Stimulated activated naive B cell treated with anti-CD40 and anti-IgM and Interleukin-4, amounts not matched to agents 10 μg/mL and 1 μg/mL and 100 μg/mL, for 72 hours (primary cell): ENCODE data around the gene PGAP2.
"Not testable (repeated sequence)": the region's sequence is repeated elsewhere in the genome, so short reads cannot be mapped to it uniquely, and the experiment has no call there.

Experiments
- ATAC-seq, 2 donors: fragments of 150-1000 bp; cut with Tn5 transposase; replicated peaks; 2 replicates each; pipeline ENCODE4 v1.10.0; 2021; ENCODE audit warnings: moderate library complexity in 1 of 2
- DNase-seq: peaks from one replicate; pipeline ENCODE4 v3.0.0; 2021
- H3K27ac Mint-ChIP-seq: one replicate; pipeline ENCODE4 v1.8.0; 2022; ENCODE audit warnings: mild to moderate bottlenecking, mixed read lengths
- H3K27me3 Mint-ChIP-seq, 2 donors: one replicate each; pipeline ENCODE4 v1.8.0; 2022; ENCODE audit warnings: mixed read lengths in 2 of 2
- H3K36me3 Mint-ChIP-seq, 2 donors: one replicate each; pipeline ENCODE4 v1.8.0; 2022; ENCODE audit warnings: mixed read lengths in 2 of 2, mild to moderate bottlenecking in 1 of 2
- H3K4me1 Mint-ChIP-seq, 2 donors: one replicate each; pipeline ENCODE4 v1.8.0; 2022; ENCODE audit warnings: mixed read lengths in 2 of 2, mild to moderate bottlenecking in 1 of 2
- H3K4me3 Mint-ChIP-seq, 2 donors: one replicate each; pipeline ENCODE4 v1.8.0; 2022; ENCODE audit warnings: mild to moderate bottlenecking in 2 of 2, mixed read lengths in 2 of 2, moderate library complexity in 1 of 2
- H3K9me3 Mint-ChIP-seq, 2 donors: one replicate each; pipeline ENCODE4 v1.8.0; 2022; ENCODE audit warnings: mixed read lengths in 2 of 2, mild to moderate bottlenecking in 1 of 2

PGAP2 gene

DNA sequence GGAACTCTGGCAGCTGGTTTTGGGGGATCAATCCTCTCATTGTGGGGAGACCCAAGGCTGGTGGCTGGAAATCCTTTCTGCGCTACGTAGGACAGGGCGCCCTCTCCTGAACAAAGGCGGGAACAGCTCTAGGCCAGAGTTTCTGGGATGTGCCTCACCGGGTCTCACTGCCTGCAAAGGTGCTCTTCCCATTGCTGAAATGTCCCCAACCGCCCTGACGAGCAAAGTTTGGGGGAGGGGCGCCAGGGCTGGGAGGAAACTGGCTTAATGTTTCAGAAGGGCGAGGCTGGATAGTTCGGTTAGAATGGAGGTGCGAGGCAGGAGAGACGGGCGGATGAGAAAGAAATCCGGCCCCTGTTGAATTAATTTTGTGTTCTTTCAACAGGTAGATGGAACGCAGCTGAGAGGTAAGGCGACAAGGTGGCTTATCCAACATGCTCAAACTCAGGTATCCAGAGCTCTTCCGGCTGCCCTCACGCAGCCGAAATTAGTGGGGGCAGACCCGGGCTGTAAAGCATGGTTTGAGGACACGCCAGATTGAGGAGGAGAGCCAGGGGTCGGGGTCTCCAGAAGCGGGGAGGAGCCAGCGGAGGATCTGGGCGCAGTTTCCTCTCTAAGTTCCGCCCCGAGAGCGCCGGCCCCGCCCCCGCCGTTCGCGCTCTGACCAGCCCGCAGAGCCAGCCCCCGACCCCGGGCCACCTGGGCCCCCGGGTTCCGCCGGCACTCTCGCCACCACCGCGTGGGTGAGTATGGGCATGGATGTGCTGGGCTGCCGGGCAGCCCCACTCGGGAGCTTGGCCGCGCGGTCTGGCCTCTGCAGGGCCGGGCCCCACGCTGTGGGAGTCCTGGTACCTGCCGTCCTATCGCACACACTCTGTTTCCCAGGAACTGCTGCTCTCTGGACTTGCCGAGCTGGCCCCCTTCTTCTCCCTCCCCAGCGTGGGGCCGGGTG, at the start of gene PGAP2:
Gene PGAP2, plus strand, starts transcription at position 652 of the 952 bp plus-strand sequence. CDS start 2,700 bp downstream, outside the sequence.
- Mint-ChIP-seq H3K4me1 (peaks cover 13% of the 10 kb centered on the region in 2 donors), H3K27me3 (no peaks in the 10 kb centered on the region), H3K9me3 (no peaks in the 10 kb centered on the region), H3K27ac (peak within 1 kb of the TSS; percentile 65), H3K36me3 (peaks cover 4 to 12% of the 10 kb centered on the region in 2 donors), H3K4me3 (peak within 1 kb of the TSS; percentile 93 to 95)
- DNase-seq (peak; percentile 47), ATAC-seq (peak; percentile 72 to 76)

DNA sequence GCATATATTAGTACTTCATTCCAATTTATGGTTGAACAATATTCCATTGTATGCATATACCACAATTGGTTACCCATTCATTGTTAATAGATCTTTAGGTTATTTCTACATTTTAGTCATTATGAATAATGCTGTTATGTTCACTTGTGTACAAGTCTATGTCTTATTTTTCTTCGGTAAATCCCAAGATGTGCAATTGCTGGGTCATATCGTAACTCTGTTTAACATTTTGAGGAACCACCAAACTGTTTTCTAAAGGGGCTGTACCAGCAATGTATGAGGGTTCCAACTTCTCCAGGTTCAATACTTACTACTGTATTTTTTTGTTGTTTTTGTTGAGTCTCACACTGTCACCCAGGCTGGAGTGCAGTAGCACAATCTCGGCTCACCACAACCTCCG, 44.1 kb upstream of the PGAP2 start:
- Mint-ChIP-seq H3K36me3 (peaks cover 20 to 30% of the 10 kb centered on the region in 2 donors), H3K27me3 (no peaks in the 10 kb centered on the region), H3K4me1 (no peaks in the 10 kb centered on the region), H3K27ac (no peak overlapping the region), H3K9me3 (no peaks in the 10 kb centered on the region), H3K4me3 (no peak overlapping the region)
- ATAC-seq, result no peak
- DNase-seq, result no peak

DNA sequence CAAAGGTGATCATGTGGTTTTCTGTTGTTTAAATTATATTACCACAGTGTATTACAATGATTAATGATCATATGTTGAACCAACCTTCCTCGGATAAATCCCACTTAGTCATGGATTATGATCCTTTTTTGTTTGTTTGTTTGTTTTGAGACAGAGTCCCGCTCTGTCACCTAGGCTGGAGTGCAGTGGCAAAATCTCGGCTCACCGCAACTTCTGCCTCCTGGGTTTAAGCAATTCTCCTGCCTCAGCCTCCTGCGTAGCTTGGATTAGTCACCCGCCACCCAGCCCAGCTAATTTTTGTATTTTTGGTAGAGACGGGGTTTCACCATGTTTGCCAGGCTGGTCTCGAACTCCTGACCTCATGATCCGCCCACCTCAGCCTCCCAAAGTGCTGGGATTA, 41.5 kb upstream of the PGAP2 start:
- not testable (repeated sequence) for DNase-seq, ATAC-seq, H3K4me3 Mint-ChIP-seq, H3K27me3 Mint-ChIP-seq, H3K9me3 Mint-ChIP-seq, H3K4me1 Mint-ChIP-seq
- Mint-ChIP-seq H3K36me3 (peaks cover 31 to 38% of the 10 kb centered on the region in 2 donors), H3K27ac (peak overlapping the region; percentile 14)

DNA sequence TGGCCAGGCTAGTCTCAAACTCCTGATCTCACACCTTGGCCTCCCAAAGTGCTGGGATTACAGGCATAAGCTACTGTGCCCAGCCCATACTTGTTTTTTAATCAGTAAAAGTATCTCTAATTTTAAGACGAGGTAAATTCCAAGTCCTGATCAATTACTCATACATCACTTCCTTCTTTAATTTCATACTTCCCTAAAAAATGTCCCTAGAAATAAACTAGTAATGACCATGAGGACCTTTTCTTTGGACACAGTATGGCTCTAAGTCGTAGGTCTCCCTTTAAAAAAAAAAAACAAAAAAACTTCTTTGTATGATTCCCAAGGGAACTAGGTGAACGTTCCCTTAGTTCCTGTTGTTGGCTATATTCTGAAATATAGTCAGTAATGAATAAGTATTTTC, 40.8 kb upstream of the PGAP2 start:
- no peak for ATAC-seq
- Mint-ChIP-seq H3K36me3 (peaks cover 29 to 33% of the 10 kb centered on the region in 2 donors), H3K27me3 (no peaks in the 10 kb centered on the region)

DNA sequence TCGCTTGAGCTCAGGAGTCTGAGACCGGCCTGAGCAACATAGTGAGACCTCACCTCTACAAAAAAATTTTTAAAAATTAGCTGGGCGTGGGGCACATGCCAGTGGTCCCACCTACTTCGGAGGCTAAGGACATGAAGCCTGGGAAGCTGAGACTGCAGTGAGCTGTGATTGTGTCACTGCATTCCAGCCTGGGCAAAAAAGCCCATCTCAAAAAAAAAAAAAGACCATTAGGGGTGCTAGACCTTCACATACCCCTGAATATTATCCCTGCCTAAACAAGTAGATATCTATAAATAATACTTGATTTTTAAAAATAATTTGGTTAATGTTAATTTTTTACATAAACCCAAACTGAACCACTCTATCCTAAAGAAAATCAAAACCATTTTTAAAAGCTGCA, 35.2 kb upstream of the PGAP2 start:
- Mint-ChIP-seq H3K27me3 (no peaks in the 10 kb centered on the region), H3K9me3 (no peaks in the 10 kb centered on the region), H3K4me1 (no peaks in the 10 kb centered on the region), H3K36me3 (peaks cover 25 to 45% of the 10 kb centered on the region in 2 donors), H3K27ac (no peak overlapping the region), H3K4me3 (no peak overlapping the region)
- DNase-seq (no peak), ATAC-seq (no peak)

More for the DNA sequence above, 40.8 kb upstream of the PGAP2 start:
- H3K9me3 Mint-ChIP-seq, result no peaks in the 10 kb centered on the region
- no peak overlapping the region for H3K4me3 Mint-ChIP-seq
- no peak overlapping the region for H3K27ac Mint-ChIP-seq
- no peak for DNase-seq
- no peaks in the 10 kb centered on the region for H3K4me1 Mint-ChIP-seq

DNA sequence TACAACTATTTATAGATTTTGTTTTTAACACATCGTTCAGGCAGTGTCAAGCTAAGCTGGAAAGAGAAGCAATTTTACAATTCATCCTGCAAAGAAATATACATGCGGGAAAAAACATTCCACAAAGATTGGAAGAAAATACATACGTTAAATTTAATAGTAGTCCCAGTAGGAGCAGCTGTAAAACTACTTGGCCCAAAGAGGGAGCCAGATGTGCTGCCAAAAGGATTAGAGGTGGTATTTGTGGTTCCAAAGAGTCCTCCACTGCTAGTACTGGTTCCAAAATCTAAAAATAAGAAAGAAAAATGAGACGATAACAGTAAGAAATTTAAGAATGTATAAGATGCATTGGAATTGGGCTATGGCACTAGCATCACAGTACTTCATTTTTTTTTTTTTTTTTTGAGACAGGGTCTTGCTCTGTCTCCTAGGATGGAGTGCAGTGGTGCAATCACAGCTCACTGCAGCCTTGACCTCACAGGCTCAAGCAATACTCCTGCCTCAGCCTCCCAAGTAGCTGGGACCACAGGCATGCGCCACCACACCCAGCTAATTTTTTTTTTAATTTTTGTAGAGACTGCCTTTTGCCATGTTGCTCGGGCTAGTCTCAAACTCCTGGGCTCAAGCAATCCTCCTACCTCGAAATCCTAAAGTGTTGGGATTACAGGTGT, 32.5 kb upstream of the PGAP2 start:
- Mint-ChIP-seq H3K36me3 (peaks cover 28 to 37% of the 10 kb centered on the region in 2 donors), H3K27ac (no peak overlapping the region)

DNA sequence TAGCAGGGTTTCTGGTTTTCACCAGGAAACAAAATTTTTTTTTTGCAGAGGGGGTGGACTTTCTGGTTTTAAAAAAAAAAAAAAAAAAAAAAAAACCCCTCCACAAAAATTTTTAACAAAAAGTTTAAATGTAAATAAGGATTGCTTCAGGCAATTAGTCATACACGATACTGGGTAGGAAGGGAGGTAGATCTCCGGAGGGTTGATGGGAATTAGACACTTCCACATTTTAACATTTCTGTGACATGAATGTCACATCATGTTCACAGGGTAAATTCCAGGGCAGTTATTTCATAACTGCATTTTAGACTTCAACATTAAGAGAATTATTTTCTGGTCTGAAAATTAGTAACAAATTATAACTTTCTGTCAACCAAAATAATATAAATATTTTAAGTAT, 26.9 kb upstream of the PGAP2 start:
- DNase-seq, result no peak

More for the DNA sequence above, 32.5 kb upstream of the PGAP2 start:
- H3K27me3 Mint-ChIP-seq, result no peaks in the 10 kb centered on the region
- DNase-seq (no peak), ATAC-seq (no peak)
- H3K9me3 Mint-ChIP-seq, result no peaks in the 10 kb centered on the region
- H3K4me3 Mint-ChIP-seq, result no peak overlapping the region
- no peaks in the 10 kb centered on the region for H3K4me1 Mint-ChIP-seq

DNA sequence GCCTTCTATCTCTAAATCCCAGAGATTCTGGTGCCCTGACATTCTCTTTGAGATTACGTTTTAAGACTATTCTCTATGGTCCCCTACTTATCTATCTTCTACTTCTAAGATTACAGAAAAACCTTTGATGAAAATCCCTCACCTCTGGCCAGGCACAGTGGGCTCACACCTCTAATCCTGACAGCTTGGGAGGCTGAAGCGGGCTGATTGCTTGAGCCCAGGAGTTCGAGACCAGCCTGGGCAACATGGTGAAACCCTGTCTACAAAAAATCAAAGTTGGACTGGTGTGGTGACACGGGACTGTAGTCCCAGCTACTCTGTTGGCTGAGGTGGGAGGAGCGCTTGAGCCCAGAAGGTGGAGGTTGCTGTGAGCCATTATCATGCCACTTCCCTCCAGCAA, 25.4 kb upstream of the PGAP2 start:
- Mint-ChIP-seq H3K9me3 (no peaks in the 10 kb centered on the region), H3K27ac (peak overlapping the region; percentile 14), H3K27me3 (no peaks in the 10 kb centered on the region), H3K4me3 (no peak overlapping the region), H3K4me1 (peaks cover 19 to 55% of the 10 kb centered on the region in 2 donors), H3K36me3 (peaks cover 23 to 36% of the 10 kb centered on the region in 2 donors)
- ATAC-seq (no peak), DNase-seq (no peak)

More for the DNA sequence above, 26.9 kb upstream of the PGAP2 start:
- H3K4me3 Mint-ChIP-seq, result no peak overlapping the region
- H3K36me3 Mint-ChIP-seq, result peaks cover 22 to 34% of the 10 kb centered on the region in 2 donors
- peaks cover 14 to 39% of the 10 kb centered on the region in 2 donors for H3K4me1 Mint-ChIP-seq
- ATAC-seq, result no peak
- H3K27ac Mint-ChIP-seq, result no peak overlapping the region
- no peaks in the 10 kb centered on the region for H3K27me3 Mint-ChIP-seq
- H3K9me3 Mint-ChIP-seq, result no peaks in the 10 kb centered on the region

DNA sequence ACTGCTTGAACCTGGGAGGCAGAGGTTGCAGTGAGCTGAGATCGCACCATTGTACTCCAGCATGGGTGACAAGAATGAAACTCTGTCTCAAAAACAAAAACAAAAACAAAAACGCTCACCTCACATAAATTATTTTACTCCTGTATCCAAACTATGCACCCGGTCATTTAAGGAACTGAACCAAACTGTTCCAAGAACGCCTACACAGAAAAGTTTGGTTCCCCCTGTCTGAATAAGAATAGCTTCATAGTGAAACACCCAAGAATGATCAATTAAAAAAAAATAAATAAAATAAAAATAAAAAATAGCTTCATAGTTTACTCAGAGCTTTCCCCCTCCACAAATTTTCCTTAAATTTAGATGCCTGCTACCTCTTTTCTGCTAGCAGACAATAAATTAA, 24.7 kb upstream of the PGAP2 start:
- Mint-ChIP-seq H3K36me3 (peaks cover 18 to 33% of the 10 kb centered on the region in 2 donors), H3K9me3 (no peaks in the 10 kb centered on the region), H3K4me3 (peak overlapping the region in 1 of 2 donors; percentile 32), H3K27ac (no peak overlapping the region), H3K4me1 (peaks cover 19 to 59% of the 10 kb centered on the region in 2 donors), H3K27me3 (no peaks in the 10 kb centered on the region)
- DNase-seq (no peak), ATAC-seq (no peak)

DNA sequence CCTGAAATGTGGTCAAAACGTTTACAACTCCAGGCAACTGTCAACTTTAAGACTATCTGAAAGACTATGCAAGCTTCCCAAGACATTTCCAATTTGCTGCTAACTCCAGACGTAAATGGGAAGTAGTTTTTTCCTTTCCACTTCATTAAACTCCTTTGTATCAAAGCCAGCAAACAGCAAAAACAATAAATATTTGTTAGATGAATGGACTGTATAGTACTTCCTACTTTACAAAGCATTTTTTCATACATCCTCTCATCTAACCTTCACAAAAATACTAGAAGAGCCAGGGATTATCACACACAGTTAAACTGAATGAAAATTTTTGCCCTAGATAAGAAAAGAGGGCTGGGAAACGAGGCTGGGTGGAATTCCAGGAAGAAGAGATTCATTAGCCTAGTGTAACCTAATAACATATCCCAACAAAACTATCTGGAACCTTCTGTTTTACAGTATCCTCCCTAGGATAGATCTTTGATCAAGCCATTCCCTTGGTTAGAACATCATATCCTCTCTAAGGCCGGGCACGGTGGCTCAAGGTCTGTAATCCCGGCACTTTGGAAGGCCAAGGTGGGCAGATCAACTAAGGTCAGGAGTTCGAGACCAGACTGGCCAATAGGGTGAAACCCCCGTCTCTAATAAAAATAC, 21.5 kb upstream of the PGAP2 start:
- Mint-ChIP-seq H3K4me1 (peaks cover 24 to 70% of the 10 kb centered on the region in 2 donors), H3K4me3 (no peak overlapping the region), H3K27me3 (no peaks in the 10 kb centered on the region), H3K9me3 (no peaks in the 10 kb centered on the region), H3K27ac (peak overlapping the region; percentile 79), H3K36me3 (peaks cover 17 to 38% of the 10 kb centered on the region in 2 donors)
- ATAC-seq (no peak), DNase-seq (no peak)

DNA sequence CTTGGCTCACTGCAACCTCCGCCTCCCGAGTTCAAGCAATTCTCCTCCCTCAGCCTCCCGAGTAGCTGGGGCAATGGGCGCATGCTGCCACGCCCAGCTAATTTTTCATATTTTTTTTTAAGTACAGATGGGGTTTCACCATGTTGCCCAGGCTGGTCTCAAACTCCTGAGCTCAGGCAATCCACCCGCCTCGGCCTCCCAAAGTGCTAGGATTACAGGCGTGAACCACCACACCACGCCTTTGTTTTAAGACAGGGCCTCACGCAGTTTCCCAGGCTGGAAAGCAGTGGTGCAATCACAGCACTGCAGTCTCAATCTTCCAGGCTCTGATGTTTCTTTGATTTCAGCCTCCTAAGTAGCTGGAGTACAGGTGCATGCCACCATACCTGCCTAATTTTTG, 14.0 kb upstream of the PGAP2 start:
- not testable (repeated sequence) for H3K4me3 Mint-ChIP-seq, H3K27ac Mint-ChIP-seq, H3K27me3 Mint-ChIP-seq, ATAC-seq, H3K9me3 Mint-ChIP-seq, DNase-seq
- Mint-ChIP-seq H3K36me3 (peaks cover 13 to 22% of the 10 kb centered on the region in 2 donors), H3K4me1 (peaks cover 14 to 35% of the 10 kb centered on the region in 2 donors)

DNA sequence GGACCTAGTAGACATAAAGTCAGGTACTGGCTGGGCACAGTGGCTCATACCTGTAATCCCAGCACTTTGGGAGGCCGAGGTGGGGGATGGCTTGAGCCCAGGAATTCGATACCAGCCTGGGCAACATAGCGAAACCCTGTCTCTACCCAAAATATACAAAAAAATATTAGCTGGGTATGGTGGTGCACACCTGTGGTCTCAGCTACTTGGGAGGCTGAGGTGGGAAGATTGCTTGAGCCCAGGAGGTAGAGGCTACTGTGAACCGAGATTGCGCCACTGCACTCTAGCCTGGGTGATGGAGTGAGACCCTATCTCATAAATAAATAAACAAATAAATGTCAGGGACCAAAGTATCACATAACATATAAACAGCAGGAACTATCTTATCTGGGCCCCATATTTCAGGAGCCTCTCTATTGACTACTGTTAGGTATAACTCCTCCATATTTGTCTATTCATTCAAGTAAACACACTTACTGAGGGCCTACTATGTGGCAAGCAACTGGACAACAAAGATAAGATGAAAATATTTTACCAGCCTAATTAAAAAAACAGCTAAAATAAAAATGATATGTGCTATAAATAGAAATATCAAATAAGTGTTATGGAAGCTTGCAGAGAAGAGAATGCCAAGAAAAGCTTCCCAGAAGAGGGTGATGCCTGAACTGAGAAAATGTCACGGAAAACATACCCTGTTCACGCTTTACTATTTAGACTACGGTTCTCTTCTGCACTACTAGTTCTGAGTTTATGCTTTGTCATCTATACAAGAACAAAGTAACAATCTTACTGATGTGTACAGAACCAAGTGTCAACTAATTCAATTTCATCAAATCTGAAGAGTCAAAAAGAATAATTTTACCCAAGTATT, 13.0 kb upstream of the PGAP2 start:
- ATAC-seq, result no peak
- Mint-ChIP-seq H3K4me3 (peak overlapping the region; percentile 94), H3K4me1 (peaks cover 12 to 26% of the 10 kb centered on the region in 2 donors), H3K9me3 (no peaks in the 10 kb centered on the region), H3K36me3 (peaks cover 13 to 16% of the 10 kb centered on the region in 2 donors), H3K27ac (peak overlapping the region; percentile 98), H3K27me3 (no peaks in the 10 kb centered on the region)
- DNase-seq, result no peak

DNA sequence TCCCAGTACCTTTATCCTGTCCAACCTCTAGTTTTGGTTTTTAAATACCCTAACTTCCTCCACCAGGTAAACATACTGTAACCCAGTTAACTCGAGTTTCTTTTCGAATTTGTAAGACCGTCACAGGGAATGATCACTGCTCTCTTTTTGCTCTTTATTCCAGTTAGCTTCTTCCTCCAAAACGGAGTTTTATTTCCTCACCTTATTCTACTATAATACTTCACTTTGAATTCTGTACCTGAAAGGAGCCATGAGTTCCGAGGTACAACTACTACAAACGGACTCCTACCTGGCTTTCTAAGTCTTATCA, 12.4 kb upstream of the PGAP2 start:
- ATAC-seq (no peak), DNase-seq (no peak)
- Mint-ChIP-seq H3K27me3 (no peaks in the 10 kb centered on the region), H3K27ac (peak overlapping the region; percentile 98), H3K9me3 (no peaks in the 10 kb centered on the region), H3K36me3 (peaks cover 13 to 14% of the 10 kb centered on the region in 2 donors), H3K4me3 (peak overlapping the region; percentile 94), H3K4me1 (peaks cover 12 to 26% of the 10 kb centered on the region in 2 donors)
